KOPT-K1 (cell line): ENCODE results near the gene CDON.
"Not testable (repeated sequence)": the region's sequence is repeated elsewhere in the genome, so short reads cannot be mapped to it uniquely, and the experiment has no call there.

Experiments
- H3K27ac ChIP-seq: fragments of 200-600 bp; sonication (generic); 2 replicates; pipeline ENCODE4 v1.5.1; 2016; ENCODE audit warnings: antibody characterized with exemption, mild to moderate bottlenecking, low read depth, low read length; ENCODE audit not compliant: poor library complexity, severe bottlenecking
- H3K36me3 ChIP-seq: fragments of 200-600 bp; sonication (generic); 2 replicates; pipeline ENCODE4 v1.5.1; 2017; ENCODE audit warnings: antibody characterized with exemption, mild to moderate bottlenecking, low read length, moderate library complexity; ENCODE audit not compliant: insufficient read depth
- H3K9me3 ChIP-seq: fragments of 200-600 bp; sonication (generic); 2 replicates; pipeline ENCODE4 v1.5.1; 2017; ENCODE audit warnings: antibody characterized with exemption, low read length, mild to moderate bottlenecking; ENCODE audit not compliant: insufficient read depth, poor library complexity, severe bottlenecking

CDON gene

DNA sequence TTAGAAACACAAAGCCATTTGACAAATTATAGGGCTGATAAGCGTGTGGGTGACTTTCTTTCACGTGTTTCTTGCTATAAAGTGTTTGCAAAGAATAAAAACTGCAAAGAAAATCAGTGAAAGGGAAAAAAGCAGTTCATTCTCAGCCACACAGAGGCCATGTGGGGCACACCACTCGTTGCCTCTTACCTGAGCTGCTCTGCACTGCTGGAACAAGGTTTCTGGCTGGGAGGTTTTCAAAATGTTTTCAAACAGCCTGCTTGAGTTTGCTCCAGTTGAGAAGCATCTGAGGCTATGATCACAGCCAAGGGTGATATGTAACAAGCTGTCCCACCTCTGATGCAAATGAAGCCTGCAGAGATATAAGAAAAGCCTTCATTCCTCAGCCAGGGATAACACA lies 131.6 kb downstream of the CDON start:
- Histone ChIP-seq H3K36me3 (no peaks in the 10 kb centered on the region), H3K9me3 (no peaks in the 10 kb centered on the region), H3K27ac (no peak overlapping the region)

DNA sequence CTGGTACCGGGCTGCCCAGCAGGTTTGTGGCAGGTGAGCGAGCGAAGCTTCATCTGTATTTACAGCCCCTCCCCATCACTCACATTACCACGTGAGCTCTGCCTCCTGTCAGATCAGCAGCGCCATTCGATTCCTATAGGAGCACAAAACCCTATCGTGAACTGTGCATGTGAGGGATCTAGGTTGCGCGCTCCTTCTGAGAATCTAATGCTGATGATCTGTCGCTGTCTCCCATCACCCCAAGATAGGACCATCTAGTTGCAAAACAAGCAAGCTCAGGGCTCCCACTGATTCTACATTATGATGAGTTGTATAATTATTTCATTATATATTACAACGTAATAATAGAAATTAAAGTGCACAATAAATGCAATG lies 132.6 kb downstream of the CDON start:
- no peaks in the 10 kb centered on the region for H3K9me3 ChIP-seq
- H3K36me3 ChIP-seq, result no peaks in the 10 kb centered on the region
- no peak overlapping the region for H3K27ac ChIP-seq

DNA sequence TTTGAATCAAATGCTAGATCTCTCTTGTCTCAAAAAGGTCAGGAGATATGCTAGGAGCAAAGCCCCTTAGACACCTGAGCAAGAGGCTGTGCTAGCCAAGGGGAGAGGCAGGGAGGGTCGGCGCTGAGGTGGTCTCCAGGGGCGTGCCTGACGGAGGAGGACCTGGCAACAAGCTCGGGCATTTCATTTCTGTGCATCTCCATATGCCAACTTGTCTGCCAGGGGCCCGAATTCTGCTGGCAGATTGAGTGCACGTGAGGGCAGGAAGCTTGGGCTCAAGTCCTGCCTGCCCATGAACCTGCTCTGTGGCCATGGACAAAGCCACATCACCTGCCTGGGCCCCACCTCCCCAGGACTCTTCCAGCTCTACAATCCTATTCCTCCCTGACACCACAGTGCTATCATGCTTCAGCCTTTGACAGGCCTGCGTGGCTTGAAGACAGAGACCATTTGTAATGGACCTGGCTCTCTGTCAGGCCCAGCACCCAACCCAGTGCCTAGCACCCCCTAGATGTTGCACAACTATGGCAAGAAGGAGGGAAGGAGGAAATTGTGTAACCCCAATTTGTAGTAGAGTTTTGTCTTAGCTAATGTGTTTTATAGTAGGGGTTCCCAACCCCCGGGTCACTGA lies 133.1 kb downstream of the CDON start:
- no peaks in the 10 kb centered on the region for H3K9me3 ChIP-seq

DNA sequence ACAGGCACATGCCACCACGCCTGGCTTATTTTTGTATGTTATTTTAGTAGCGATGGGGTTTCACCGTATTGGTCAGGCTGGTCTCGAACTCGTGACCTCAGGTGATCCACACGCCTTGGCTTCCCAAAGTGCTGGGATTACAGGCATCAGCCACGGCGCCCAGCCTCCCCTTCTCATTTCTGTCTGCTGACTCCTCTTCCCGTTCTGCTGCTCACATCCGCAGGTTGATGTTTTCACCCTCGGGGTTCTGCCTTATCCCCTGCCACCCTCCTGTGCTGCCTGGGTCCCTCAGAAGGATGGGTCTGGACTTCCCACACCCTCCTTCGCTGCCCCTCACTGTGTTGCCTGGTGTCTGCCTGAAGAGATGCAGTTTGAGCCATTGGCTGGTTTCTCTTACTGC lies 136.0 kb downstream of the CDON start:
- H3K36me3 ChIP-seq, result no peaks in the 10 kb centered on the region
- H3K27ac ChIP-seq, result no peak overlapping the region
- H3K9me3 ChIP-seq, result no peaks in the 10 kb centered on the region

More for the DNA sequence above, 133.1 kb downstream of the CDON start:
- H3K27ac ChIP-seq, result no peak overlapping the region
- no peaks in the 10 kb centered on the region for H3K36me3 ChIP-seq

DNA sequence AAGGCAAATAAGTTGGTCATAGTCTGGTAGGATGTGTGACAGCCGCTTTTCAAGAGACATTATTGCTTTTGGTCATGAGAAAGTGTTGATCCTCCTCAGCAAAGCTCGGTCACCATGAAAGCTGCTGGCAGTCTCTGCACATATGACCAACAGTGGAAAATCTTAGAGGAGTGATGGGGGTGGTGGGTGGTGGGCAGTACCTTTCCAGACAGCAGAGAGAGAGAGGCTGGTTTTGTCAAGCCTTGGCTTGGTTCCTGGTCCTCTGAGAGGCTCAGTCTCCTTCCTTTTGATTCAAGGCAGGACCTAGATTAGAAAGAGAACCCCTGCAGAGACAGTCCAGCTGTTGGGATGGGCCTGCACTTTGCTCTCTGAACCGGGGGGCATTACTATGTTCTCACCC lies 136.9 kb downstream of the CDON start:
- no peaks in the 10 kb centered on the region for H3K36me3 ChIP-seq

DNA sequence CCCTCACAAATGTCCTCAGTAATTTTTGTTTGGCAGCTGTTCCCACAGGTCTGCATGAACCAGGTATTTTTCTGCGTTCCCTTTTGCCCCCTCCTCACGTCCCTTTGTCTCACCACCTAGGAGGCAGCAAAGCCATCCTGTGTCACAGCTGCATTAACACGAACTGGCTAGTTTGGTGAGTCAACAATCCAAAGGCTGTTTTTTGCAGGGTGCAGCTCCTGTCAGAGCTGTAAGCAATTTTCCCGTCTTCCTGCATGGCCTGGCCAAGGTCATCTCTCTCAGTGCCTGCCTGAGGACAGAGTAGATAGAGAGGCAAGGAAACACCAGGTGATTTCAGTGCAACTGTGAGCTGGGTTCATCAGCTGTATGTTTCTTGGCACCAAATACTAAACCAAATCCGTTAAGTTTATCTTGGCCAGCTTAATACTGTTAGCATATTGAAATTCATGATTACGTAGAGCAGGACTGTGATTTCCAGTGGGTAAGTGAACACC lies 137.4 kb downstream of the CDON start:
- no peak overlapping the region for H3K27ac ChIP-seq
- H3K36me3 ChIP-seq, result no peaks in the 10 kb centered on the region
- no peaks in the 10 kb centered on the region for H3K9me3 ChIP-seq

More for the DNA sequence above, 136.9 kb downstream of the CDON start:
- no peaks in the 10 kb centered on the region for H3K9me3 ChIP-seq
- H3K27ac ChIP-seq, result no peak overlapping the region

DNA sequence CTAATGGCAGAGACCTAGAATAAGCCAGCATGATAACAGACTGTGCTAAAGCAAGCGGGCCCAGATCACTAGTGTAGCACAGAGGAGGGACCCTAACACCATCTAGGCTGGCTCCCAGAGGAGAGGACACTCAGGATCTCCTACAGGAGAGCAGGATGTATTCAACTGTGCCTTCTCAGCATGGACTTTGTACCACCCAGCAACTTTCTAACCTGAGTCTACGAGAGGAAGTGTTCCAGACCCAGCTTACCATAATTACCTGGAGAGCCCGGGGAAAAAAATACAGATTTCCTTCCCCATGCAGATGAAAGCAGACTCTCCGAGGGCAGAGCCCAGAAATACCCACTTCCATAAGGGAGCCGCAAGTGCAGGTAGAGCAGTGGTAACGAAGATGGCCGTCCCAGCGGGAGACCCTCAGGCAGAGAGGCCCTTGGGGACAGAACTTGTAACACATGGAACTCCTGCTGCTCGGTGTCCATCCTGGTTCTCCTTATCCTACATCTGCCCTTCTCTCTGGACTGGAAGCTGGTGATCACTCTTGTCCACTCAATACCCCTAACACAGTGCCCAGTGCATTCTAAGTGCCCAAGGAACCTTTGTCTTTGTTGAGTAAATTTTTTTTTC lies 138.2 kb downstream of the CDON start:
- Histone ChIP-seq H3K36me3 (no peaks in the 10 kb centered on the region), H3K9me3 (no peaks in the 10 kb centered on the region), H3K27ac (no peak overlapping the region)

DNA sequence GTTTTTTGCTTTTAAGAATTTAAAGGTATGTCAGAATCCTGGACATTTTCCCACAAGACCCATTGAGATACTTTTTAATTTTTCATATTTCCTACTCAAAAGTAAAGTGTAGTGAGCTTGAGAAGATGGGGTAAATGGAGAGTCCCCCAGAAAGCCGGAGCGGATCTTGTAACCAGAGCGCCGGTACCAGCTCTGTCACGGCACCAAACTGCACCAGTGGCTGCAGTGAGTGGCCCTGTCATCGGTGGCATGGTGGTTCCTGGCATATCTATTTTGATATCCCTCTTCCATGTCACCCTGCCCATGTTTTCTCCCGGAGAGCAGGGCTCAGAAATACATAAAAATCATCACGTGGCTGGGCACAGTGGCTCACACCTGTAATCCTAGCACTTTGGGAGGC lies 139.0 kb downstream of the CDON start:
- H3K27ac ChIP-seq, result no peak overlapping the region
- no peaks in the 10 kb centered on the region for H3K36me3 ChIP-seq
- H3K9me3 ChIP-seq, result no peaks in the 10 kb centered on the region

DNA sequence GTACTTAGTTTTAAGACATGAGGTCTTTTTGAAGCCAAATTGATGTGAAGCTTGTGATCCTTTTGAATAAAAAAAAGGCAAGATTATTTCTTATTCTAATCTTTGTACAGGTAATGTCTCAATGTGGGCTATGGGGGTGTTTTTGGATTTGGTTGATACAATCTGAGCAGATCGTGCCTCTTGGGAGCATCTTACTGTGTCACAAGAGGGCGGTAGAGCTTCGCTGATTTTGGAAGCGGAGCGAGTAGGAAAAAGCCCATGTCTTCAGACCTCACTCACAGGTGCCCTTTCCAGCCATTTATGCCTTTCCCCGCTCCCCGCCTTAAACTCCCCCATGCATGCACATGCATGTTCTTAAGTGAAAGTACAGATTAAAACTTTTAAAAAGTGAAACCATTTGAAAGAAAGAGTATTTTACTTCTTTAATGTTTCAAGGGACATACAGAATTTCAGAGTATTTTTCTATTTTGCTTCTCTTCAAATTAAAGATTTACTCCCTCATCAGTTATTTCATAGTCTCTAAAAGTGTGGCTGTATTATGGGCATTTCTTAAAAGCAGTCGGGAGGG lies 139.6 kb downstream of the CDON start:
- Histone ChIP-seq H3K9me3 (no peaks in the 10 kb centered on the region), H3K27ac (no peak overlapping the region), H3K36me3 (no peaks in the 10 kb centered on the region)

DNA sequence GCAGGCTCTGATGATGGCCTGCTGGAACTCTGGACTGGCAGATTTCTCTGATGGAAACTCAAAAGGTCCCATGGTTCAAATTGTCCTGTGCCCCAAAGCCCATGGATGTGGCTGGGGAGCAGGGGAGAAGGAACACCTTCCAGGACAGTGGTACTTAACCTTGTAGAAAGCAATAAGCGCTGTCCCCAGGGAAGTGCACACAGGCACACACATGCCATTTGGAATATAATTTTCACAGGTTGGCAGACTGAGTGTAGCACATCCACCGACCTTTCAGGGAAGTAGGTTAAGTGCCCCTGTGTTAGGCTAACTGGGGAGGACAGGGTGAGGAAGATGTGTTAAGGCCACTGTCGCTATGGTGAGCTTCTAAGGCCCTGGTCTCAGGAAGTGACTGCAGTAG lies 140.5 kb downstream of the CDON start:
- Histone ChIP-seq H3K36me3 (no peaks in the 10 kb centered on the region), H3K27ac (no peak overlapping the region), H3K9me3 (no peaks in the 10 kb centered on the region)

DNA sequence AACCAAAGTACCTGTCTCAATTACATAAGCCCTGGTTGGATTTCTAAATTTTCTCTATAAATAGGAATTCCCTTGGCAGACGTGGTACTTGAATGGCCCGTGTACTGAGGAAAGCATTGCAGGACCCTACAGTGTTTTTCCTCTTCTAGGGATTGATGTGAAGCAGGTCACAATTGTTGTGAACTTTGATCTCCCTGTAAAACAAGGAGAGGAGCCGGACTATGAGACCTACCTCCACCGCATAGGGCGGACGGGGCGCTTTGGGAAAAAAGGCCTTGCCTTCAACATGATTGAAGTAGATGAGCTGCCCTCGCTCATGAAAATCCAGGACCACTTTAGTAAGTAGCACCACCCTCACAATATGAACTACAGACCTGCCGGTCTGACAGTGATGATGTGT lies 141.6 kb downstream of the CDON start:
- Histone ChIP-seq H3K9me3 (no peaks in the 10 kb centered on the region), H3K27ac (no peak overlapping the region), H3K36me3 (no peaks in the 10 kb centered on the region)

DNA sequence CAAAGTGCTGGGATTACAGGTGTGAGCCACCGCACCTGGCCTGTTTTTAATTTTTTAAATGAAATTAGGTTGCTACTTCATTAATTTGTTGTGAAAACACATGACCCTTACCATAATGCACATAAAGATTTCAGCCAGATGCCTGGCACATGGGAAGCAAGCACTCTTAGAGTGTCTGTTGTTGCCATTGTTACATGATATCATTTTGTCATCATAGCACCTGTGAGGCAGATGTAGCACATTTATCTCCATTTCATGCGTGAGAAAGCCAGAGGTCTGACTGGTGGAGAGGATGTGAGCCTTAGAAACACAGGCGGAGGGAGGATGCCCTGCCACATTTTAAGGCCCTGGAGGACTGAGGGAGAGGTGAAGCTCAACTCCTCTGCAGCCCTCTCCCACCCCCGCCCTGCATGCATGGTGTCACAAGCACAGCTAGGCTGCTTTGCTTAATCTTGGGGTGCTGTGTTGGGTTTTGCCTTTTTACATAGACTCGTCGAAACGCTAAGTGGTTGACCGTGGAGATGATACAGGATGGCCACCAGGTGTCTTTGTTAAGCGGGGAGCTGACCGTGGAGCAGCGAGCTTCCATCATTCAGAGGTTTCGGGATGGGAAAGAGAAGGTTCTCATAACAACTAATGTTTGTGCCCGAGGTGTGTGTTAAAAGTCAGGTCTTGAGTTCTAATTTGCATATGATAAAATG lies 144.4 kb downstream of the CDON start:
- Histone ChIP-seq H3K9me3 (no peaks in the 10 kb centered on the region), H3K27ac (no peak overlapping the region), H3K36me3 (no peaks in the 10 kb centered on the region)

DNA sequence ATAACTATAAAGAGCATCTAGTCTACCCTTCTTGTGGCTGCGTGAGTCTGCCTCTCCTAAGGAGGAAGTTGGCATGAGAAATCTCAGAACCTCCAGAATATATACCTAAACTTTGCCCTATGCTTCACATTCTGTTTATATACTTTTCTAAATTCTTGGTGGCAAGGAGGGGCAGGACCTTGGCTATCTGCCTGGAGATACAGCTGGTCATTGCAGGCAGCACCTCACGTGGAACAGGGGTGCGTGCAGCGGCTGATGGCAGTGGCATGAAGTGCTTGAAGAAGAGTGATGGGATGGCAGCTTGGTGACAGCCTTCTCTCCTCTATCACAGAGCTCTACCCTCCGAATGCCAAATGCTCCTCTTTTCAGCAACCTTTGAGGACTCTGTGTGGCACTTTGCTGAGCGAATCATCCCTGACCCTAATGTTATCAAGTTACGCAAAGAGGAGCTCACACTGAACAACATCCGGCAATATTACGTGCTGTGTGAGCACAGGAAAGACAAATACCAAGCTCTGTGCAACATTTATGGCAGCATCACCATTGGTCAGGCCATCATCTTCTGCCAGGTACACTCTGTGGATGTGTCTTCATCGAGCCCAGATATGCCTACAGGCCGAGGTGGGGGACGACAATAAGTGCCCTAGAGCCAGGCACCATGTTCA lies 145.9 kb downstream of the CDON start:
- Histone ChIP-seq H3K27ac (no peak overlapping the region), H3K36me3 (no peaks in the 10 kb centered on the region), H3K9me3 (no peaks in the 10 kb centered on the region)

DNA sequence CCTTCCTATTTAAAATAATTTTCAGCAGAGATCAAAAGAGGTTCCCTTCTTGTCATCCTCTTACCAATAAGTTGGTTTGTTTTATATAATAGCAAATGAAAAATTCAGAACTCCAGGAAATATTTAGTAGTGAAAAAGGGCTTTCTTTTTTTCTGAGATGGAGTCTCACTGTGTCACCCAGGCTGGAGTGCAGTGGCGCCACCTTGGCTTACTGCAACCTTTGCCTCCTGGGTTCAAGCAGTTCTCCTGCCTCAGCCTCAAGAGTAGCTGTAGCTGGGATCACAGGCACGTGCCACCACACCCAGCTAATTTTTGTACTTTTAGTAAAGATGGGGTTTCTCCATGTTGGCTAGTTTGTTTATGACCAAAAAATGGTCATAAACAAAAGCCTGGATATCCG lies 148.1 kb downstream of the CDON start:
- not testable (repeated sequence) for H3K27ac ChIP-seq, H3K36me3 ChIP-seq, H3K9me3 ChIP-seq

DNA sequence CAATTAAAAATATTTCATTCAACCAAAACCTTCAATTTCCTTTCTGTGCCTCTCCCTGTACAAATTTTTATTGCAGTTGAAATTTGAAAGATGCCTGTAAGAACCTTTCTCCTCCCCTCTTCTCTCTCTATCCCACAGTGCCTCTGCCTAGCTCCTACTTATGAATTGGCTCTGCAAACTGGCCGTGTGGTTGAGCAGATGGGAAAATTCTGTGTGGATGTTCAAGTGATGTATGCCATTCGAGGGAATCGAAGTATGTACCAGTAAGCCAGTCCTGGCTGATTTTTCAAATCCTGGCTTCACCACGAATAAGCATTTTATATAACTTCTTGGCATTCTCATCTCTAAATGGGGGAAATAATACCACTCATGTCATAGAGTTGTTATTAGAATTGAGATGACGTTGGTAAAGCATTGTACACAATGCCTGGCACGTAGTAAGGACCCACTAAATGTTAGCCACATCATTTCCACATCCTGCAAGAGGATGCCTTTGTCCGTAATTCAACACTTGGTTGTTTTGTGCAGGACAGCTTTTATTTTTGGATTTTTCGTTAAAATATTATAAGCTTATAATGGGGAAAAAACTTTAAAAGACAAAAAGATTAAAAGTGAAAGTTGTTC lies 152.3 kb downstream of the CDON start:
- H3K9me3 ChIP-seq, result no peaks in the 10 kb centered on the region
- no peak overlapping the region for H3K27ac ChIP-seq
- no peaks in the 10 kb centered on the region for H3K36me3 ChIP-seq
